ENCODE measurements around the gene CDCA7L. TPM values are rescaled to one million over a fixed set of nuclear protein-coding genes. Genes with fewer than 3 reads are reported as not detected.

Gene CDCA7L
- total RNA-seq, 2 donors from 2014 or later: 19.8 to 35.8 TPM

GRCh38 chr7:21916176-21916575, 29.5 kb downstream of the CDCA7L start:
- H3K36me3 ChIP-seq: no peaks in the 10 kb centered on the region
- H3K4me3 ChIP-seq: no peak overlapping the region
- H3K4me1 ChIP-seq: no peaks in the 10 kb centered on the region
- intact Hi-C loops (cut with DNase I): no loop called here
- no peak overlapping the region for H3K9ac ChIP-seq (ENCODE audit: low read depth in 2 of 2, low read length in 2 of 2)
- H3K27ac ChIP-seq: no peak overlapping the region
- DNase-seq: no peak
- TF ChIP-seq CTCF (IDR thresholded peaks at IDR 0.05): no peak
- no peaks in the 10 kb centered on the region for H3K27me3 ChIP-seq
- H3K9me3 ChIP-seq: no peaks in the 10 kb centered on the region

- H3K4me1 ChIP-seq: no peaks in the 10 kb centered on the region
- H3K9ac ChIP-seq (ENCODE audit: low read depth in 2 of 2, low read length in 2 of 2): no peak overlapping the region
- H3K36me3 ChIP-seq: no peaks in the 10 kb centered on the region
- H3K9me3 ChIP-seq: no peaks in the 10 kb centered on the region
- intact Hi-C loops (cut with DNase I): no loop called here
- H3K4me3 ChIP-seq: no peak overlapping the region
- H3K27ac ChIP-seq: no peak overlapping the region
- H3K27me3 ChIP-seq: no peaks in the 10 kb centered on the region
- TF ChIP-seq CTCF (IDR thresholded peaks at IDR 0.05): no peak
- no peak for DNase-seq
Observed at GRCh38 chr7:21915140-21915539, 30.6 kb downstream of the CDCA7L start.

GRCh38 chr7:21914671-21915070, 31.0 kb downstream of the CDCA7L start:
- Histone ChIP-seq H3K4me3 (no peak overlapping the region), H3K27ac (no peak overlapping the region), H3K9ac (ENCODE audit: low read depth in 2 of 2, low read length in 2 of 2) (no peak overlapping the region), H3K9me3 (no peaks in the 10 kb centered on the region), H3K27me3 (no peaks in the 10 kb centered on the region), H3K4me1 (no peaks in the 10 kb centered on the region), H3K36me3 (no peaks in the 10 kb centered on the region)
- intact Hi-C loops (cut with DNase I): no loop called here
- no peak for TF ChIP-seq CTCF (IDR thresholded peaks at IDR 0.05)
- DNase-seq: no peak

GRCh38 chr7:21912931-21913780, 32.5 kb downstream of the CDCA7L start:
- no peaks in the 10 kb centered on the region for H3K36me3 ChIP-seq
- intact Hi-C loops (cut with DNase I): no loop called here

GRCh38 chr7:21912305-21912704, 33.4 kb downstream of the CDCA7L start:
- no peaks in the 10 kb centered on the region for H3K4me1 ChIP-seq
- H3K9me3 ChIP-seq: no peaks in the 10 kb centered on the region
- no peak for TF ChIP-seq CTCF (IDR thresholded peaks at IDR 0.05)
- no peak overlapping the region for H3K9ac ChIP-seq (ENCODE audit: low read depth in 2 of 2, low read length in 2 of 2)
- no peaks in the 10 kb centered on the region for H3K27me3 ChIP-seq
- H3K36me3 ChIP-seq: no peaks in the 10 kb centered on the region
- no peak overlapping the region for H3K4me3 ChIP-seq
- intact Hi-C loops (cut with DNase I): no loop called here
- no peak overlapping the region for H3K27ac ChIP-seq
- no peak for DNase-seq

More at GRCh38 chr7:21912931-21913780, 32.5 kb downstream of the CDCA7L start:
- no peaks in the 10 kb centered on the region for H3K9me3 ChIP-seq
- DNase-seq: no peak
- no peak for TF ChIP-seq CTCF (IDR thresholded peaks at IDR 0.05)
- H3K9ac ChIP-seq (ENCODE audit: low read depth in 2 of 2, low read length in 2 of 2): no peak overlapping the region
- no peak overlapping the region for H3K4me3 ChIP-seq
- no peaks in the 10 kb centered on the region for H3K27me3 ChIP-seq
- no peak overlapping the region for H3K27ac ChIP-seq
- H3K4me1 ChIP-seq: no peaks in the 10 kb centered on the region

All from colonic mucosa (tissue), 4 donors.